ENCODE measurements around the gene PSMD5. TPM values are rescaled to one million over a fixed set of nuclear protein-coding genes. Genes with fewer than 3 reads are reported as not detected.
"Not testable (repeated sequence)": the region's sequence is repeated elsewhere in the genome, so short reads cannot be mapped to it uniquely, and the experiment has no call there.

PSMD5 gene
- total RNA-seq, 1 experiment from 2014 or later, result 86.4 TPM

DNA sequence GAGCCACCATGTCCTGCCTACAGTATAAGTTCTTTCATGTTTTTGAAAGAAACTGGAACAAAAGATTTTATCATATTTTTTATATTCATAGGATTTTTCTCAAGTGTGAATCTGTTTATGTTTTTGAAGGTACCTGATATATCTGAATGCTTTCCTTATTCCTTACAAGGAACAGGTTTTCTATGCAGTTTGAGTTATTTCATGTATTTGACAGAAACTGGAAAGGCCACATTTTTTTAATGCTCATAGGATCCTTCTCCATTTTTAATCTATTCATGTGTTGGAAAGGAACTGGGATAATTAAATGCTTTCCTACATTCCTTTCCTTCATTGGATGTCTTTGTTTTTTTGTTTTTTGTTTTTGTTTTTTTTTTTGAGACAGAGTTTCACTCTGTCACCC is 33.8 kb downstream of the PSMD5 start:
- ChIA-PET POLR2A (ENCODE audit: unreplicated experiment) (no interaction called here), CTCF (no interaction called here)
- Histone ChIP-seq H4K20me1 (ENCODE audit: insufficient read depth) (no peaks in the 10 kb centered on the region), H3K4me2 (no peak overlapping the region), H3K9me2 (ENCODE audit: insufficient read depth) (no peaks in the 10 kb centered on the region), H3K27me3 (ENCODE audit: insufficient read depth, low read depth) (no peaks in the 10 kb centered on the region), H3K9me3 (ENCODE audit: insufficient read depth, low read depth) (peaks cover 5% of the 10 kb centered on the region), H3K4me3 (no peak overlapping the region), H2AFZ (no peak overlapping the region), H3K4me1 (replicated peaks; ENCODE audit: insufficient read depth) (no peaks in the 10 kb centered on the region), H3K79me2 (ENCODE audit: low read depth) (no peaks in the 10 kb centered on the region), H3F3A (ENCODE audit: insufficient read depth, low read depth) (no peaks in the 10 kb centered on the region), H3K27ac (no peak overlapping the region), H3K36me3 (ENCODE audit: low read depth) (no peaks in the 10 kb centered on the region)
- intact Hi-C loops (cut with micrococcal nuclease; ENCODE audit: unreplicated experiment), result no loop called here
- no TSS peak for BruUV-seq (replicated peaks)
- DNase-seq, result no peak
- no peak for TF ChIP-seq EZH2 (IDR thresholded peaks at IDR 0.05; ENCODE audit: low read depth)
- TF ChIP-seq, protein P1, sequence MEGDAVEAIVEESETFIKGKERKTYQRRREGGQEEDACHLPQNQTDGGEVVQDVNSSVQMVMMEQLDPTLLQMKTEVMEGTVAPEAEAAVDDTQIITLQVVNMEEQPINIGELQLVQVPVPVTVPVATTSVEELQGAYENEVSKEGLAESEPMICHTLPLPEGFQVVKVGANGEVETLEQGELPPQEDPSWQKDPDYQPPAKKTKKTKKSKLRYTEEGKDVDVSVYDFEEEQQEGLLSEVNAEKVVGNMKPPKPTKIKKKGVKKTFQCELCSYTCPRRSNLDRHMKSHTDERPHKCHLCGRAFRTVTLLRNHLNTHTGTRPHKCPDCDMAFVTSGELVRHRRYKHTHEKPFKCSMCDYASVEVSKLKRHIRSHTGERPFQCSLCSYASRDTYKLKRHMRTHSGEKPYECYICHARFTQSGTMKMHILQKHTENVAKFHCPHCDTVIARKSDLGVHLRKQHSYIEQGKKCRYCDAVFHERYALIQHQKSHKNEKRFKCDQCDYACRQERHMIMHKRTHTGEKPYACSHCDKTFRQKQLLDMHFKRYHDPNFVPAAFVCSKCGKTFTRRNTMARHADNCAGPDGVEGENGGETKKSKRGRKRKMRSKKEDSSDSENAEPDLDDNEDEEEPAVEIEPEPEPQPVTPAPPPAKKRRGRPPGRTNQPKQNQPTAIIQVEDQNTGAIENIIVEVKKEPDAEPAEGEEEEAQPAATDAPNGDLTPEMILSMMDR (conservative IDR thresholded peaks at IDR 0.05), result no peak

DNA sequence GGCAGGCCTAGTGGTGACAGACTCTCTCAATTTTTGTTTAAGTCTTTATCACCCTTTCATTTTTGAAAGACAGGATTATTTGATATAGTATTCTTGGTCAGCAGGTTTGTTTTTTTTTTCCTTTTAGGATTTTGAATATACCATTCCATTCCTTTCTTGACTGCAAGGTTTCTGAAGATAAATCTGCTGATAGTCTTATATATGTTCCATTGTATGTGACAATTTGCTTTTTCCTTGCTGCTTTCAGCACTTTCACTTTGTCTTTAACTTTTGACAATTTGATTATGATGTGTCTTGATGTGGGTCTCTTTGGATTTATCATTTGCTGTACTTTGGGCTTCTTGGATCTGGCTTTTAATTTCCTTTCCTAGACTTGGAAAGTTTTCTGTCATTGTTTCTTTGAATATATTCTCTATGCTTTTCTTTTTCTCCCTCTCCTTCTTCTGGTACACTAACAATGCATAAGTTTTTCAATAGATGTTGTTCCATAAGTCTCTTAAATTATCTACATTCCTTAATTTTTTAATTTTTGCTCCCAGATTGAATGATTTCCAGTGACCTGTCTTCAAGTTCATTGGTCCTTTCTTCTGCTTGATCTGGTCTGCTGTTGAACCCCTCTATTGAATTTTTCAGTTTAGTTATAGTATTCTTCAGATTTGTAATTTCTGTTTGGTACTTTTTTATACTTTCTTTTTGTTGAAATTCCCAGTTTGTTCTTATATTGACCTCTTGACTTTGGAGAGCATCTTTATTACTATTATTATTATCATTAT is 34.9 kb downstream of the PSMD5 start:
- CTCF ChIA-PET, result no interaction called here
- Histone ChIP-seq H3K4me2 (no peak overlapping the region), H3K9me3 (ENCODE audit: insufficient read depth, low read depth) (peaks cover 8% of the 10 kb centered on the region), H3K4me3 (no peak overlapping the region), H3K27me3 (ENCODE audit: insufficient read depth, low read depth) (no peaks in the 10 kb centered on the region), H3K9me2 (ENCODE audit: insufficient read depth) (no peaks in the 10 kb centered on the region), H3K4me1 (replicated peaks; ENCODE audit: insufficient read depth) (no peaks in the 10 kb centered on the region), H3K36me3 (ENCODE audit: low read depth) (no peaks in the 10 kb centered on the region), H3K79me2 (ENCODE audit: low read depth) (no peaks in the 10 kb centered on the region), H2AFZ (no peak overlapping the region), H3F3A (ENCODE audit: insufficient read depth, low read depth) (no peaks in the 10 kb centered on the region), H4K20me1 (ENCODE audit: insufficient read depth) (no peaks in the 10 kb centered on the region), H3K27ac (no peak overlapping the region)
- BruUV-seq (replicated peaks), result no TSS peak
- POLR2A ChIA-PET (ENCODE audit: unreplicated experiment), result no interaction called here
- intact Hi-C loops (cut with micrococcal nuclease; ENCODE audit: unreplicated experiment), result no loop called here
- TF ChIP-seq EZH2 (IDR thresholded peaks at IDR 0.05; ENCODE audit: low read depth), result no peak
- TF ChIP-seq, protein P1 (conservative IDR thresholded peaks at IDR 0.05), result no peak
- no peak for DNase-seq

DNA sequence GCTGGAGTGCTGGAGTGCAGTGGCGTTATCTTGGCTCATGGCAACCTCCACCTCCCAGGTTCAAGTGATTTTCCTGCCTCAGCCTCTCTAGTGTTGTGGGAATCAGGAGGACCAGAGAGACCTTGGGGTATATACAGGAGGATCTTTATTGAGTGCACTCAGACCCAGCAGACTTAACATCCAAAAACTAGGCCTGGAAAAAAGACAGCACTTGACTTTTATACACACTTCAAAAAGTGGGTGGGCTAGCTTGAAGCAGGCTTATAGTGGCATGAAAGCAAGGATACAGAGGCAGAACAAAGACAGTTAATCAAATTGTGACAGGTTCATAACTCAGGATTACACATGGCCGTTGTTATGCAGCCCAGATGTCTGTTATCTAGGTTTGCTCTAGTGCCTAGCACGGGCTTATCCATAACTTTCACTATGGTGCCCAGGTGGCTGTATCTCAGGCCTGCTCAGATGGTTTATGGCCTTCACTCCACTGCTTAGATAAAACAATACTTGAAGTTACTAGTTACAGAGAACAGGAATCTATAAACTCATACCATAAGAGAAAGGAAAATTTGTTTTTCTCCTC is 37.8 kb downstream of the PSMD5 start:
- H3K36me3 ChIP-seq (ENCODE audit: low read depth); H3K9me2 ChIP-seq (ENCODE audit: insufficient read depth): not testable (repeated sequence)

More for the DNA sequence above, 37.8 kb downstream of the PSMD5 start:
- intact Hi-C loops (cut with micrococcal nuclease; ENCODE audit: unreplicated experiment); H3K9me3 ChIP-seq (ENCODE audit: insufficient read depth, low read depth); H3K4me2 ChIP-seq; H3K4me1 ChIP-seq (replicated peaks; ENCODE audit: insufficient read depth); DNase-seq; H4K20me1 ChIP-seq (ENCODE audit: insufficient read depth); H3K27ac ChIP-seq; H3F3A ChIP-seq (ENCODE audit: insufficient read depth, low read depth); POLR2A ChIA-PET (ENCODE audit: unreplicated experiment); H3K79me2 ChIP-seq (ENCODE audit: low read depth); H2AFZ ChIP-seq; BruUV-seq (replicated peaks); H3K4me3 ChIP-seq; H3K27me3 ChIP-seq (ENCODE audit: insufficient read depth, low read depth); CTCF ChIA-PET: not testable (repeated sequence)

Measured in PC-9 (cell line).